ENCODE data around the gene PCDHA6. TPM values are rescaled to one million over a fixed set of nuclear protein-coding genes. Genes with fewer than 3 reads are reported as not detected.
"Not testable (repeated sequence)": the region's sequence is repeated elsewhere in the genome, so short reads cannot be mapped to it uniquely, and the experiment has no call there.

The PCDHA6 gene
- not detected in 2 replicates for total RNA-seq

DNA sequence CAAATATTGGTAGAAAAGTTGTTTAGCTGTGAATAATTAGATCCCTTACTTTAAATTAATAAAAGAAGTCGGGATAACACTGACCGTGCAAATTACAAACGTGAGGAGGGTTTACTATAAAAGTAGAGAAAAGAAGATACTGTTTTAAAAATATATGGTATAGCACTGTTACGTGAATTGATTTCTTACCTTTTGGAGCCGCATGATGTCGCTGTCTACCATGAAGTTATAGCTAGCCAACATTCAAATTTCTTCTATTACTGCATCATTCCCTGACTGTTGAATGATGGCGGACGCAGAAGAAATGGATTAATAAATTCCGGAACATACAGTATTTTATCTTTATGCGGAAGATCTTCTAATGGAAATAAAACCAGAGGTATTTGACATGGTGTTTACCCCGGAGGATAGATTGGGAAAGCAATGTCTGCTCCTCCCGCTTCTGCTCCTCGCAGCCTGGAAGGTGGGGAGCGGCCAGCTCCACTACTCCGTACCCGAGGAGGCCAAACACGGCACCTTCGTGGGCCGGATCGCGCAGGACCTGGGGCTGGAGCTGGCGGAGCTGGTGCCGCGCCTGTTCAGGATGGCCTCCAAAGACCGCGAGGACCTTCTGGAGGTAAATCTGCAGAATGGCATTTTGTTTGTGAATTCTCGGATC lies at the start of gene PCDHA6:
Gene PCDHA6 (plus strand): TSS at position 257 of the 658 bp plus-strand sequence. CDS start 132 bp downstream, at position 389.
- no peak for DNase-seq (ENCODE audit: low spot score)
- no peak within 1 kb of the TSS for H3K4me3 Mint-ChIP-seq
- no peaks in the 10 kb centered on the region for H3K4me1 Mint-ChIP-seq (ENCODE audit: low read depth)
- peaks cover 39% of the 10 kb centered on the region for H3K9me3 Mint-ChIP-seq
- intact Hi-C loops (cut with micrococcal nuclease), result no loop called here
- H3K36me3 Mint-ChIP-seq (ENCODE audit: low read depth), result peaks cover 2% of the 10 kb centered on the region
- H3K27ac Mint-ChIP-seq, result no peak within 1 kb of the TSS
- H3K27me3 Mint-ChIP-seq (ENCODE audit: insufficient read depth), result peaks cover 2% of the 10 kb centered on the region

GRCh38 chr5:140780512-140780911 lies 47.2 kb upstream of the PCDHA6 start:
- Mint-ChIP-seq H3K27ac (no peak overlapping the region), H3K9me3 (peaks cover 79% of the 10 kb centered on the region), H3K4me3 (no peak overlapping the region), H3K27me3 (ENCODE audit: insufficient read depth) (no peaks in the 10 kb centered on the region), H3K36me3 (ENCODE audit: low read depth) (no peaks in the 10 kb centered on the region), H3K4me1 (ENCODE audit: low read depth) (no peaks in the 10 kb centered on the region)
- DNase-seq (ENCODE audit: low spot score), result no peak
- intact Hi-C loops (cut with micrococcal nuclease), result no loop called here

GRCh38 chr5:140785905-140786686 lies 41.7 kb upstream of the PCDHA6 start, which contains the start of gene PCDHA1:
Gene PCDHA1 (plus strand): TSS chr5:140786140.
- peaks cover 49% of the 10 kb centered on the region for H3K9me3 Mint-ChIP-seq
- no peaks in the 10 kb centered on the region for H3K4me1 Mint-ChIP-seq (ENCODE audit: low read depth)
- intact Hi-C loops (cut with micrococcal nuclease), result no loop called here
- no peak within 1 kb of the TSS for H3K27ac Mint-ChIP-seq
- H3K4me3 Mint-ChIP-seq, result no peak within 1 kb of the TSS
- DNase-seq (ENCODE audit: low spot score), result no peak
- H3K36me3 Mint-ChIP-seq (ENCODE audit: low read depth), result no peaks in the 10 kb centered on the region
- H3K27me3 Mint-ChIP-seq (ENCODE audit: insufficient read depth), result no peaks in the 10 kb centered on the region

DNA sequence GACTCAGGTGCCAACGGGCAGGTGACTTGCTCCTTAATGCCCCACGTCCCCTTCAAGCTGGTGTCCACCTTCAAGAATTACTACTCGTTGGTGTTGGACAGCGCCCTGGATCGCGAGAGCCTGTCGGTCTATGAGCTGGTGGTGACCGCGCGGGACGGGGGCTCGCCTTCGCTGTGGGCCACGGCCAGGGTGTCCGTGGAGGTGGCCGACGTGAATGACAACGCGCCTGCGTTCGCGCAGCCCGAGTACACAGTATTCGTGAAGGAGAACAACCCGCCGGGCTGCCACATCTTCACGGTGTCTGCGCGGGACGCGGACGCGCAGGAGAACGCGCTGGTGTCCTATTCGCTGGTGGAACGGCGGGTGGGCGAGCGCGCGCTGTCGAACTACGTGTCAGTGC lies 40.3 kb upstream of the PCDHA6 start:
- peaks cover 42% of the 10 kb centered on the region for H3K9me3 Mint-ChIP-seq
- H3K4me3 Mint-ChIP-seq; H3K4me1 Mint-ChIP-seq (ENCODE audit: low read depth); H3K27me3 Mint-ChIP-seq (ENCODE audit: insufficient read depth); intact Hi-C loops (cut with micrococcal nuclease); H3K36me3 Mint-ChIP-seq (ENCODE audit: low read depth); DNase-seq (ENCODE audit: low spot score); H3K27ac Mint-ChIP-seq: not testable (repeated sequence)

- DNase-seq (ENCODE audit: low spot score); H3K4me3 Mint-ChIP-seq; H3K36me3 Mint-ChIP-seq (ENCODE audit: low read depth); H3K27me3 Mint-ChIP-seq (ENCODE audit: insufficient read depth); H3K4me1 Mint-ChIP-seq (ENCODE audit: low read depth); intact Hi-C loops (cut with micrococcal nuclease); H3K27ac Mint-ChIP-seq: not testable (repeated sequence)
- peaks cover 36% of the 10 kb centered on the region for H3K9me3 Mint-ChIP-seq
These were observed 39.8 kb upstream of the PCDHA6 start for GRCh38 chr5:140787849-140788504.

GRCh38 chr5:140791089-140791488 lies 36.7 kb upstream of the PCDHA6 start:
- no peak overlapping the region for H3K4me3 Mint-ChIP-seq
- H3K36me3 Mint-ChIP-seq (ENCODE audit: low read depth), result no peaks in the 10 kb centered on the region
- intact Hi-C loops (cut with micrococcal nuclease), result loop anchor here (10.0 kb wide), 1 partner anchor 94 kb away; the partner anchor contains the start of gene PCDHA13
- no peak for DNase-seq (ENCODE audit: low spot score)
- H3K27ac Mint-ChIP-seq, result no peak overlapping the region
- H3K4me1 Mint-ChIP-seq (ENCODE audit: low read depth), result no peaks in the 10 kb centered on the region
- no peaks in the 10 kb centered on the region for H3K27me3 Mint-ChIP-seq (ENCODE audit: insufficient read depth)
- peaks cover 37% of the 10 kb centered on the region for H3K9me3 Mint-ChIP-seq

GRCh38 chr5:140794595-140795258 lies 33.0 kb upstream of the PCDHA6 start, which contains the start of gene PCDHA2:
Gene PCDHA2 (plus strand): TSS chr5:140794852.
- Mint-ChIP-seq H3K4me3 (no peak within 1 kb of the TSS), H3K27me3 (ENCODE audit: insufficient read depth) (no peaks in the 10 kb centered on the region), H3K27ac (no peak within 1 kb of the TSS), H3K36me3 (ENCODE audit: low read depth) (no peaks in the 10 kb centered on the region), H3K9me3 (peaks cover 28% of the 10 kb centered on the region), H3K4me1 (ENCODE audit: low read depth) (no peaks in the 10 kb centered on the region)
- no peak for DNase-seq (ENCODE audit: low spot score)
- intact Hi-C loops (cut with micrococcal nuclease), result loop anchor here (10.0 kb wide), 1 partner anchor 90 kb away; the partner anchor contains the start of gene PCDHA13

DNA sequence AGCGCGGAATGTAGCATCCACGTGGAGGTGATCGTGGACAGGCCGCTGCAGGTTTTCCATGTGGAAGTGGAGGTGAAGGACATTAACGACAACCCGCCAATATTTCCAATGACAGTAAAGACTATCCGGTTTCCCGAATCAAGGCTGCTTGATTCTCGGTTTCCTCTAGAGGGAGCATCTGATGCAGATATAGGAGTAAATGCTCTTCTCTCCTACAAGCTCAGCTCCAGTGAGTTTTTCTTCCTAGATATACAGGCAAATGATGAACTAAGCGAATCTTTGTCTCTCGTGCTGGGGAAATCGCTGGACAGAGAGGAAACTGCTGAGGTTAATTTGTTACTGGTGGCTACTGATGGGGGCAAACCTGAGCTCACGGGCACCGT lies 32.5 kb upstream of the PCDHA6 start:
- Mint-ChIP-seq H3K27ac (no peak overlapping the region), H3K36me3 (ENCODE audit: low read depth) (no peaks in the 10 kb centered on the region), H3K27me3 (ENCODE audit: insufficient read depth) (no peaks in the 10 kb centered on the region), H3K4me1 (ENCODE audit: low read depth) (no peaks in the 10 kb centered on the region), H3K9me3 (peaks cover 31% of the 10 kb centered on the region), H3K4me3 (no peak overlapping the region)
- intact Hi-C loops (cut with micrococcal nuclease), result loop anchor here (10.0 kb wide), 1 partner anchor 90 kb away; the partner anchor contains the start of gene PCDHA13
- no peak for DNase-seq (ENCODE audit: low spot score)

DNA sequence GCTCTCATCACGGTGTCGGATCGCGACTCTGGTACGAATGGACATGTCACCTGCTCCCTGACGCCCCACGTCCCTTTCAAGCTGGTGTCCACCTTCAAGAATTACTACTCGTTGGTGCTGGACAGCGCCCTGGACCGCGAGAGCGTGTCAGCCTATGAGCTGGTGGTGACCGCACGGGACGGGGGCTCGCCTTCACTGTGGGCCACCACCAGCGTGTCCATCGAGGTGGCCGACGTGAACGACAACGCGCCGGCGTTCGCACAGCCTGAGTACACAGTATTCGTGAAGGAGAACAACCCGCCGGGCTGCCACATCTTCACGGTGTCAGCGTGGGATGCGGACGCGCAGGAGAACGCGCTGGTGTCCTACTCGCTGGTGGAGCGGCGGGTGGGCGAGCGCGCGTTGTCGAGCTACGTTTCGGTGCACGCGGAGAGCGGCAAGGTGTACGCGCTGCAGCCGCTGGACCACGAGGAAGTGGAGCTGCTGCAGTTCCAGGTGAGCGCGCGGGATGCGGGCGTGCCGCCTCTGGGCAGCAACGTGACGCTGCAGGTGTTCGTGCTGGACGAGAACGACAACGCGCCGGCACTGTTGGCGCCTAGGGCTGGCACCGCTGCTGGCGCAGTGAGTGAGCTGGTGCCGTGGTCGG lies 31.6 kb upstream of the PCDHA6 start:
- DNase-seq (ENCODE audit: low spot score); H3K27me3 Mint-ChIP-seq (ENCODE audit: insufficient read depth); H3K4me3 Mint-ChIP-seq; H3K4me1 Mint-ChIP-seq (ENCODE audit: low read depth); H3K36me3 Mint-ChIP-seq (ENCODE audit: low read depth); H3K27ac Mint-ChIP-seq: not testable (repeated sequence)
- H3K9me3 Mint-ChIP-seq, result peaks cover 34% of the 10 kb centered on the region
- intact Hi-C loops (cut with micrococcal nuclease), result loop anchor here (10.0 kb wide), 1 partner anchor 89 kb away; the partner anchor contains the start of gene PCDHA13

GRCh38 chr5:140796718-140797095 lies 31.1 kb upstream of the PCDHA6 start:
- intact Hi-C loops (cut with micrococcal nuclease), result loop anchor here (10.0 kb wide), 1 partner anchor 88 kb away; the partner anchor contains the start of gene PCDHA13
- H3K36me3 Mint-ChIP-seq (ENCODE audit: low read depth), result no peaks in the 10 kb centered on the region
- no peaks in the 10 kb centered on the region for H3K4me1 Mint-ChIP-seq (ENCODE audit: low read depth)
- H3K9me3 Mint-ChIP-seq, result peaks cover 32% of the 10 kb centered on the region
- no peak overlapping the region for H3K4me3 Mint-ChIP-seq
- no peaks in the 10 kb centered on the region for H3K27me3 Mint-ChIP-seq (ENCODE audit: insufficient read depth)
- DNase-seq (ENCODE audit: low spot score), result no peak
- no peak overlapping the region for H3K27ac Mint-ChIP-seq

- H3K27ac Mint-ChIP-seq, result no peak within 1 kb of the TSS
- H3K27me3 Mint-ChIP-seq (ENCODE audit: insufficient read depth), result no peaks in the 10 kb centered on the region
- H3K9me3 Mint-ChIP-seq, result peaks cover 39% of the 10 kb centered on the region
- no peaks in the 10 kb centered on the region for H3K36me3 Mint-ChIP-seq (ENCODE audit: low read depth)
- no peaks in the 10 kb centered on the region for H3K4me1 Mint-ChIP-seq (ENCODE audit: low read depth)
- no peak for DNase-seq (ENCODE audit: low spot score)
- intact Hi-C loops (cut with micrococcal nuclease), result loop anchor here (5.0 kb wide), 1 partner anchor 41 kb away; the partner anchor contains the start of gene PCDHA8
- no peak within 1 kb of the TSS for H3K4me3 Mint-ChIP-seq
These were observed 26.8 kb upstream of the PCDHA6 start, which contains the start of gene PCDHA3 for GRCh38 chr5:140800816-140801493. Gene PCDHA3 (plus strand): TSS chr5:140801057.
